ENCODE measurements around the gene LGALS9. TPM values are rescaled to one million over a fixed set of nuclear protein-coding genes. Genes with fewer than 3 reads are reported as not detected.

LGALS9 gene
- polyA plus RNA-seq, 1 of the 3 experiments (the other 2 are of a cell fraction): 0.21 TPM

- no peak for DNase-seq
- ChIA-PET CTCF (interaction anchor here (0.8 to 1.9 kb wide), 5 partner anchors 16 to 209 kb away, joined by 3 to 8 read pairs (median 5); no protein-coding TSS in a partner anchor), POLR2A (no interaction called here)
- Histone ChIP-seq H3K79me2 (ENCODE audit: insufficient read depth) (no peaks in the 10 kb centered on the region), H4K20me1 (ENCODE audit: insufficient read depth) (no peaks in the 10 kb centered on the region), H3K4me2 (no peak overlapping the region), H3K4me1 (ENCODE audit: control insufficient read depth in 1 of 2, insufficient read depth in 2 of 2, low read depth in 1 of 2, low read length in 1 of 2) (no peaks in the 10 kb centered on the region), H3K4me3 (ENCODE audit: low read depth in 2 of 2, low read length in 1 of 2) (no peak overlapping the region), H3K36me3 (replicated peaks in 1 of 2; ENCODE audit: control insufficient read depth in 1 of 2, insufficient read depth in 2 of 2, low read length in 1 of 2) (no peaks in the 10 kb centered on the region), H3F3A (replicated peaks; ENCODE audit: insufficient read depth) (no peaks in the 10 kb centered on the region), H3K27ac (ENCODE audit: low read depth in 2 of 2, low read length in 1 of 2) (no peak overlapping the region), H2AFZ (ENCODE audit: low read depth) (no peak overlapping the region), H3K9me3 (no peaks in the 10 kb centered on the region), H3K9ac (no peak overlapping the region), H3K27me3 (ENCODE audit: insufficient read depth) (no peaks in the 10 kb centered on the region), H3K9me2 (no peaks in the 10 kb centered on the region)
- 41% methylated on average over 6 of the region's 12 CpGs for WGBS (ENCODE audit: low lambda C conversion rate)
- TF ChIP-seq RFX5 (IDR thresholded peaks at IDR 0.05; ENCODE audit: low read length) (no peak), USF2 (IDR thresholded peaks at IDR 0.05; ENCODE audit: borderline replicate concordance, low read depth, low read length) (no peak), MEF2A (IDR thresholded peaks at IDR 0.05; ENCODE audit: borderline replicate concordance, low read depth) (no peak)
These were observed 40.0 kb downstream of the LGALS9 start for GRCh38 chr17:27670791-27671590.

- TF ChIP-seq, protein P1, sequence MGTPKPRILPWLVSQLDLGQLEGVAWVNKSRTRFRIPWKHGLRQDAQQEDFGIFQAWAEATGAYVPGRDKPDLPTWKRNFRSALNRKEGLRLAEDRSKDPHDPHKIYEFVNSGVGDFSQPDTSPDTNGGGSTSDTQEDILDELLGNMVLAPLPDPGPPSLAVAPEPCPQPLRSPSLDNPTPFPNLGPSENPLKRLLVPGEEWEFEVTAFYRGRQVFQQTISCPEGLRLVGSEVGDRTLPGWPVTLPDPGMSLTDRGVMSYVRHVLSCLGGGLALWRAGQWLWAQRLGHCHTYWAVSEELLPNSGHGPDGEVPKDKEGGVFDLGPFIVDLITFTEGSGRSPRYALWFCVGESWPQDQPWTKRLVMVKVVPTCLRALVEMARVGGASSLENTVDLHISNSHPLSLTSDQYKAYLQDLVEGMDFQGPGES (IDR thresholded peaks at IDR 0.05; ENCODE audit: low read depth, low read length): no peak
- TF ChIP-seq RXRA (IDR thresholded peaks at IDR 0.05; ENCODE audit: borderline replicate concordance, low read depth): no peak
- no peak for TF ChIP-seq GABPA (IDR thresholded peaks at IDR 0.05; ENCODE audit: low read depth)
- no peak for TF ChIP-seq NRF1 (IDR thresholded peaks at IDR 0.05; ENCODE audit: low read depth, low read length)
- no peak for TF ChIP-seq USF1 (IDR thresholded peaks at IDR 0.05; ENCODE audit: borderline replicate concordance, low read depth)
- TF ChIP-seq MXI1 (IDR thresholded peaks at IDR 0.05; ENCODE audit: low read depth, low read length): no peak
- TF ChIP-seq FOXM1 (IDR thresholded peaks at IDR 0.05; ENCODE audit: low read depth): no peak
- TF ChIP-seq, protein P2, sequence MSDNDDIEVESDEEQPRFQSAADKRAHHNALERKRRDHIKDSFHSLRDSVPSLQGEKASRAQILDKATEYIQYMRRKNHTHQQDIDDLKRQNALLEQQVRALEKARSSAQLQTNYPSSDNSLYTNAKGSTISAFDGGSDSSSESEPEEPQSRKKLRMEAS (IDR thresholded peaks at IDR 0.05; ENCODE audit: low read depth): no peak
- no peak for TF ChIP-seq EZH2phosphoT487 (IDR thresholded peaks at IDR 0.05; ENCODE audit: borderline replicate concordance, low read depth)
- TF ChIP-seq, protein P3, sequence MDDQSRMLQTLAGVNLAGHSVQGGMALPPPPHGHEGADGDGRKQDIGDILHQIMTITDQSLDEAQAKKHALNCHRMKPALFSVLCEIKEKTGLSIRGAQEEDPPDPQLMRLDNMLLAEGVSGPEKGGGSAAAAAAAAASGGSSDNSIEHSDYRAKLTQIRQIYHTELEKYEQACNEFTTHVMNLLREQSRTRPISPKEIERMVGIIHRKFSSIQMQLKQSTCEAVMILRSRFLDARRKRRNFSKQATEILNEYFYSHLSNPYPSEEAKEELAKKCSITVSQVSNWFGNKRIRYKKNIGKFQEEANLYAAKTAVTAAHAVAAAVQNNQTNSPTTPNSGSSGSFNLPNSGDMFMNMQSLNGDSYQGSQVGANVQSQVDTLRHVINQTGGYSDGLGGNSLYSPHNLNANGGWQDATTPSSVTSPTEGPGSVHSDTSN (IDR thresholded peaks at IDR 0.05): no peak
- TF ChIP-seq, protein P4, sequence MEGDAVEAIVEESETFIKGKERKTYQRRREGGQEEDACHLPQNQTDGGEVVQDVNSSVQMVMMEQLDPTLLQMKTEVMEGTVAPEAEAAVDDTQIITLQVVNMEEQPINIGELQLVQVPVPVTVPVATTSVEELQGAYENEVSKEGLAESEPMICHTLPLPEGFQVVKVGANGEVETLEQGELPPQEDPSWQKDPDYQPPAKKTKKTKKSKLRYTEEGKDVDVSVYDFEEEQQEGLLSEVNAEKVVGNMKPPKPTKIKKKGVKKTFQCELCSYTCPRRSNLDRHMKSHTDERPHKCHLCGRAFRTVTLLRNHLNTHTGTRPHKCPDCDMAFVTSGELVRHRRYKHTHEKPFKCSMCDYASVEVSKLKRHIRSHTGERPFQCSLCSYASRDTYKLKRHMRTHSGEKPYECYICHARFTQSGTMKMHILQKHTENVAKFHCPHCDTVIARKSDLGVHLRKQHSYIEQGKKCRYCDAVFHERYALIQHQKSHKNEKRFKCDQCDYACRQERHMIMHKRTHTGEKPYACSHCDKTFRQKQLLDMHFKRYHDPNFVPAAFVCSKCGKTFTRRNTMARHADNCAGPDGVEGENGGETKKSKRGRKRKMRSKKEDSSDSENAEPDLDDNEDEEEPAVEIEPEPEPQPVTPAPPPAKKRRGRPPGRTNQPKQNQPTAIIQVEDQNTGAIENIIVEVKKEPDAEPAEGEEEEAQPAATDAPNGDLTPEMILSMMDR (IDR thresholded peaks at IDR 0.05): no peak
- TF ChIP-seq, protein P5, sequence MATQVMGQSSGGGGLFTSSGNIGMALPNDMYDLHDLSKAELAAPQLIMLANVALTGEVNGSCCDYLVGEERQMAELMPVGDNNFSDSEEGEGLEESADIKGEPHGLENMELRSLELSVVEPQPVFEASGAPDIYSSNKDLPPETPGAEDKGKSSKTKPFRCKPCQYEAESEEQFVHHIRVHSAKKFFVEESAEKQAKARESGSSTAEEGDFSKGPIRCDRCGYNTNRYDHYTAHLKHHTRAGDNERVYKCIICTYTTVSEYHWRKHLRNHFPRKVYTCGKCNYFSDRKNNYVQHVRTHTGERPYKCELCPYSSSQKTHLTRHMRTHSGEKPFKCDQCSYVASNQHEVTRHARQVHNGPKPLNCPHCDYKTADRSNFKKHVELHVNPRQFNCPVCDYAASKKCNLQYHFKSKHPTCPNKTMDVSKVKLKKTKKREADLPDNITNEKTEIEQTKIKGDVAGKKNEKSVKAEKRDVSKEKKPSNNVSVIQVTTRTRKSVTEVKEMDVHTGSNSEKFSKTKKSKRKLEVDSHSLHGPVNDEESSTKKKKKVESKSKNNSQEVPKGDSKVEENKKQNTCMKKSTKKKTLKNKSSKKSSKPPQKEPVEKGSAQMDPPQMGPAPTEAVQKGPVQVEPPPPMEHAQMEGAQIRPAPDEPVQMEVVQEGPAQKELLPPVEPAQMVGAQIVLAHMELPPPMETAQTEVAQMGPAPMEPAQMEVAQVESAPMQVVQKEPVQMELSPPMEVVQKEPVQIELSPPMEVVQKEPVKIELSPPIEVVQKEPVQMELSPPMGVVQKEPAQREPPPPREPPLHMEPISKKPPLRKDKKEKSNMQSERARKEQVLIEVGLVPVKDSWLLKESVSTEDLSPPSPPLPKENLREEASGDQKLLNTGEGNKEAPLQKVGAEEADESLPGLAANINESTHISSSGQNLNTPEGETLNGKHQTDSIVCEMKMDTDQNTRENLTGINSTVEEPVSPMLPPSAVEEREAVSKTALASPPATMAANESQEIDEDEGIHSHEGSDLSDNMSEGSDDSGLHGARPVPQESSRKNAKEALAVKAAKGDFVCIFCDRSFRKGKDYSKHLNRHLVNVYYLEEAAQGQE (IDR thresholded peaks at IDR 0.05; ENCODE audit: low read depth, low read length): no peak
- 40% methylated on average over 2 of the region's 2 CpGs for WGBS (ENCODE audit: low lambda C conversion rate)
- H3K27me3 ChIP-seq (ENCODE audit: insufficient read depth): no peaks in the 10 kb centered on the region
These were observed 40.6 kb downstream of the LGALS9 start for GRCh38 chr17:27671591-27671910.

More at GRCh38 chr17:27671591-27671910, 40.6 kb downstream of the LGALS9 start:
- Histone ChIP-seq H3K27ac (ENCODE audit: low read depth in 2 of 2, low read length in 1 of 2) (no peak overlapping the region), H3K9me2 (no peaks in the 10 kb centered on the region), H3K4me1 (ENCODE audit: control insufficient read depth in 1 of 2, insufficient read depth in 2 of 2, low read depth in 1 of 2, low read length in 1 of 2) (no peaks in the 10 kb centered on the region), H3K9me3 (no peaks in the 10 kb centered on the region), H3K79me2 (ENCODE audit: insufficient read depth) (no peaks in the 10 kb centered on the region), H3K36me3 (replicated peaks in 1 of 2; ENCODE audit: control insufficient read depth in 1 of 2, insufficient read depth in 2 of 2, low read length in 1 of 2) (no peaks in the 10 kb centered on the region), H4K20me1 (ENCODE audit: insufficient read depth) (no peaks in the 10 kb centered on the region), H2AFZ (ENCODE audit: low read depth) (no peak overlapping the region), H3K4me3 (ENCODE audit: low read depth in 2 of 2, low read length in 1 of 2) (no peak overlapping the region), H3F3A (replicated peaks; ENCODE audit: insufficient read depth) (no peaks in the 10 kb centered on the region), H3K9ac (no peak overlapping the region), H3K4me2 (no peak overlapping the region)
- POLR2A ChIA-PET: no interaction called here
- DNase-seq: no peak
- CTCF ChIA-PET: interaction anchor here (1.1 to 1.9 kb wide), 3 partner anchors 17 to 209 kb away, joined by 5 to 8 read pairs (median 7); no protein-coding TSS in a partner anchor
